GM18526 (cell line): Measurements from ENCODE around the gene MCOLN3.

Experiments
- POLR2A ChIP-seq: IDR thresholded peaks from 3 replicates; pipeline ENCODE4 v1.6.1; 2011; ENCODE audit not compliant: insufficient read length; ENCODE audit errors: extremely low read depth

MCOLN3 gene

DNA sequence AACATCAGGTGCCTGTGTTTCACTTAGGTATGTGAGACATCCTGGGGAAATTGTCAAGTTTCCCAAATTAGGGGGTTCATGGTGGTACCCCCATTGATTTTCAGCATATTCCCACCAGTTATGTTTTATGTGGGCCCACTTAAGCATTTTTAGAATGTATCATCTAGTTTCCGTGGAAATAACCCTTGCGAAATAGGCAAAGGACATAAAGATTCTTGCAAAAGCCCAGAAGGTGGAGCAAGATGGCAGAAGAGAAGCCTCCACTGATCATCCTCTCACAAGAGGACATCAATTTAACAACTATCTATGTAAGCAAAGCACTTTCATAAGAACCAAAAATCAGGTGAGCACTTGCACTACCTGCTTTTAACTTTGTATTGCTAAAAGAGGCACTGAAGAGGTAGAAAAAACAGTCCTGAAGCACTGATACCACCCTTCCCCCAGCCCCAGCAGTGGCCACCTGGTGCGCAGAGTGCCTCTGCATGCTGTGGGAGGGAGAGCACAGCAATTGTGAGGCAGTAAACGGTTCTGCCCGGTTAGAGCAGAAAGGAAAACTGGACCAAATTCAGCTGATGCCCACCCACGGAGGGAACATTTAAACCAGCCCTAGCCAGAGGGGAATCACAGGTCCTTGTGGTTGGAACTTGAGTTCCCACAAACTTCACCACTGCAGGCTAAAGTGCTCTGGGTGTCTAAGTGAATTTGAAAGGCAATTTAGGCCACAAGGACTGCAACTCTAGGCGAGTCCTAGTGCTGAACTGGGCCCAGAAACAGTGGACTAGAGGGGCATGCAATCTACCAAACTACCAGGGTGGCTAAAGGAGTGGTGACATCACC, 74.6 kb downstream of the MCOLN3 start:
- no peak for TF ChIP-seq POLR2A

DNA sequence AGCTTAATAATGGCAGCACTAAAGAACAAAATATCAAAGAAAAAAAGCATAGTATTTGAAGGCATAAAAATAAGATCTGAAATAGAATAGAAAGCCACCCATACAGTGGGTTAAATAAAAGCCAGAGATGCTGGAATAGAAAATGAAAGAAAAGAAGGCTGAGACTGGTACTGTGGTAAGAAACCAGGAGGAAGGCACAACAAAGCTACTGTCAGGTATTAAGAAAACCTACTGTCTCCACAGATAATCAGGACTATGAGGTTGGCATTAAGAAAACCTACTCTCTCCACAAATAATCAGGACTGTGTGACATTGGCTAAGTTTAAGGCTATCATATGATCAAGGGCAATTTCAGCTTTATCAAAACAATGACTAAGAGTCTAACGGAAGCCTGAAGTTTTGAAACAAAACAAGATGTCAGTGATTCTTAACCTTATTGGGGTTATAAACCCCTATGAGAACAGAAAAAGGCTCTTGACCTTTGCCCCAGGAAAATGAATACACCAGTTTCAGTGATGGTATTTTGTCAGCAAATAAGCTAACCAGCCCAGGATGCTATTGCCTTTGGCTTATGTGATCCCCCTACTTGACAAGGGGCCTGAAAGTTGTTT, 75.8 kb downstream of the MCOLN3 start:
- TF ChIP-seq POLR2A: no peak

DNA sequence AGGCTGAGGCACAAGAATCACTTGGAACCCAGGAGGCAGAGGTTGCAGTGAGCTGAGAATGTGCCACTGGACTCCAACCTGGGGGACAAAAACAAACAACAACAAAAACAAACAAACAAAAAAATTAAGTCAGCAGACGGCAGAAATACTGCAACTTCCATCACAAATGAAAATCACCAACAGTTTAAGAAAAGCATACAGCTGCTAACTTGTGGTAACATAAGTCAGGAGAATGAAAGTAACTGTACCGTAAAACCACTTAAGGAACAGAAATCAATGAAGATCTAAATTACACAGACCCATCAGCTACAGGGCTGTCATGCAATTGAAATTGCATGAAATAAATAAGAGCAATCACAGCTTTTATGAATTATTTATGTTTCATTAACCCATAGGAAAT, 76.3 kb downstream of the MCOLN3 start:
- no peak for TF ChIP-seq POLR2A

DNA sequence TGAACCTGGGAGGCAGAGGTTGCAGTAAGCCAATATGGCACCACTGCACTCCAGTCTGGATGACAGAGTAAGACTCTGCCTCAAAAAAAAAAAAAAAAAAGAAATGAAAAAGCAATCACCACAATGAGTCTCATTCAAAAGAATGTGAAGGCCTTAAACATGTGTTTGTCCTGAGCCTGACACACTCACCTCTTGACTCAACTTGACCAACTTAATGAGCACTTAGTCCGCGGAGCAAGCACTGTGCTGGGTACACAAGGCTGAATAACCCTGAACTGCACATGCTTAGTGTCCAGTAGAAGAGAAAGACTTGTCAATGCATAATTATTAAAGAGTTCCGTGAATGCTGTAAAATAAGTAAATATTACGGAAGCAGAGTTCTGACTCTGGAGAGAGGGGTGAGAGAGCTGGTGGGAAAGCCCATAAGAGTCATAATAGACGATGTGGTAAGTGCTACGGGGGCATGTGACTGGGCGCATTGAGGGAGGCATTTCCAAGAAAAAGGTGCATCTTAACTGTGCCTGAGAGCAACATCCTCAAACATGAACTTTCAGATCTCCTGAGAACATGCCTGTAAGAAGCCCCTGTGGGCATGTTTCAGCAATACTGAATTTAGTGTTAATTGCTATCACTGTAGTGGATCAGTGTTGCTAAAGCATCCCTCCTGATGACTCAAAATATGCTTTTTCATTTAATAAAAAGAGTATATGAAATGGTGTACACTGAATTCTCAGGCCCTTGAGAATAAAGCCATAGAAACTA, 78.6 kb downstream of the MCOLN3 start:
- no peak for TF ChIP-seq POLR2A

DNA sequence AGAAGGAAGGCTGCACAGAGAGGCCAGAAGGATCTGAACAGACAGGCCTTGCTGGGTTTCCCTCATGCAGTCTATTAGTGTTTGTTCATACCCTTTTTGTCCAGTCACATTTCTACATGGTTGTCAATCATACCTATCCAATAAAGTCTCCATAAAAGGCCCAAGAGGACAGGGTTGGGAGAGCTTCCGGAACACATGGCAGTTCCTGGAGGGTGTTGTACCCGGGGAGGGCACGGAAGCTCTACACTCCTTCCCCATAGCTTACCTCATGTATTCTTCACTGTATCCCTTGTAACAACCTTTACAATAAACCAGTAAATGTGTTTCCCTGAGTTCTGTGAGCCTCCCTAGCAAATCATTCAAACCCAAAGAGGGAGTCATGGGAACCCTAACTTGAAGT, 79.4 kb downstream of the MCOLN3 start:
- TF ChIP-seq POLR2A: no peak

DNA sequence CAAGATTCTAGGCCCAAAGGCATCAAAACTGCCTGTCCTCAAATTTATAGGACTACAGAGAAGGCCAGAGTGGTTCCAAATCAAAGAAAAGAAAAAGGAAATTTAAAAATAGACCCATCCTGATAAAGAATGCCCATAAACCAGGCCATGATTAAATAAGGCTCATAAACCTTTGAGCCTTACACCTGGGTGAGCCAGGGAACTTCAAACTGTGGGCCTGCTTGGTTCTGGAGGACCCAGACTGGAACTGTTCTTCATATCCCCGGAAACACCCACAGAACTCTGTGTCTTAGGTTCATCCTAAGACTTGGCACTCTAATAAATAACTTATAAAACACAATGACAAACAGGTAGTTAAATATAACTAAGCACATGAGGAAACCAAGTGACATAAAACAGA, 80.2 kb downstream of the MCOLN3 start:
- no peak for TF ChIP-seq POLR2A
